ENCODE measurements around the gene ESRRG.
"Not testable (repeated sequence)": the region's sequence is repeated elsewhere in the genome, so short reads cannot be mapped to it uniquely, and the experiment has no call there.

ESRRG gene

DNA sequence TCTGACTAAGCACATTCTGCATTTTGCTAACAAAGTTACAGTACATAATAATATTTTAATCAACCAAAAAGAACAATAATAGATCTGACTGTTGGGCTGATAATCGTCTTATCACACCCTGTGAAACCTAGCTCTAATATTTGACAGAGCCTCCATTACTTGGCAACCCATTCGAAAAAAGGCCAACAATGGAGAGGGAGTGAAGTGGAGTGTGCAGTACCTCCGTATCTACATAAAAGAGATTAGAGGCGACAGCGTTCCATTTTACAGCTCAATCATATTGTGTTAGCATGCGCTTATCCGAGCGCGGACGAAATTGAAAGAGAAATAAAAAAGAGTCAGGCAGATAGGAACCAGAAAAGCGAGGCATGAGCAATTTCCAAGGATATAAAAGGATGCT lies 162.7 kb downstream of the ESRRG start:
- no peak for DNase-seq

DNA sequence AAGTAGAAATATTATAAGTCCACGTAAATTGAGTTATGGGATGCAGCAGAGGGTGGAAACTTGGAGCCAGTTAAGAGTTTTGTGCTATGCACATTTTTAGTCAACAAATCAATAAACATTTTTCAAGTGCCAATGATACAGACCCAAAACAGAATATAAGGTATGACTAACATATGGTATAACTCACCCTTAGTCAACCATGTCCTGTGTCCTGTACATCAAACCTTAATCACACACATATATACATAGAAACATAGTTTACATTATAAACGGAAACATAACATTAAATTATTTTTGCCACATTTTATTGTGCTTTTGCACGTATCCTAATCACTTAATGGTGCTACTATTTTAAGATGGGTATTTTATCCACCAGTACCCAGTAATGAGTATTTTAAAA lies 163.9 kb downstream of the ESRRG start:
- no peak for DNase-seq

DNA sequence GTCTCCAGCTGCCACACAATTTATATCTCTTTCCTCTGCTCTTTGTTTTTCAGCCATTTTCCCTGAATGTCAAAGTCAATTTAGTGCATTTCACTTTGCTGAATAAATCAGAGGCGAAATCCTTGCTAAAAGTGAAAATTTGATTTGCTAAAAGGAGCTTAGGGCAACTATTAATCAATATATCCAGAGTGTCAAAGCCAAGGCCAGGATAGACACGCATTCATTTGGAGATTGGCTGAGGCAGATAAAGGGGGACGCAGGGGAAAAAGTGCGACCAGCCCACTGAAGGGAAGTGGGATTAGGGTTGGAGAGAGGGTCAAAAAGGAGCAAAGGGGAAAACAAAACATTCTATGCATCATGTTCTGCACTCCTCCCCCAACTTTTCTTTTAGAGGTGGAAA lies 167.6 kb downstream of the ESRRG start:
- DNase-seq: no peak

DNA sequence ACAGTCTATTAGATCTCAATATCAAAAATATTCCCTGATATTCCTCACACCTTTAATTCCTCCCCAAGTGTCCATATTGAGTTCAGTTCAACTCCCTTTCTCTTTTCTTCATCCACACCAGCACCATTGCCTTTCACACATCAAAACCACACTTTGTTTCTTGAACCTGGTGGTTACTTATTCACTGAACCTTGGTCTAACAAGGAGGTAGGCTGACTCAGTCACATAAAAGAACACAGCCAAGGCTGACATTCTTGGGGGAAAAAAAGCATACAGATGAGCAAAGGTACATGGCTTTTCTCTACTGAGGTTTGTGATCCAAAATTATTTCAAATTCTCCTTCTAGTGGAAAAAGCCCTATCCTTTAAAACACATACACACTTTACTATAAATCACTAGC lies 168.3 kb downstream of the ESRRG start:
- no peak for DNase-seq

DNA sequence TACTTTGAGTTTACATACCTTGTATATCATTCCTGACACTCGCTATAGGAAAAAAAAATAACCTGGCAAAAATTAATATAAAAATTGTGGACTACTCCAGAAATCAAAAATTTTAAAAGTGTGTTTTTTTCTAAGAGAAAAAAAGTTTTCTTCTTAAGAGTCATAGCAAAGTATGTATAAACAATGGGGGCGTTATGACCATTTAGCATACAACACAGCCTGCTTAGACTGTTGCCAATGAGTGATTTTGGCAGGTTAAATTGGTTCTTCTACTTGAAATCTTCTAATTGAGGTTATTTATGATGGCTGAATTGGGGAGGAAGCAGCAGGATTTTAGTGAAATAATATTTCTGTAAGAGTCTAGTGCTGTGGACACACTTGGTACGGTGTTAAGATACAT lies 169.5 kb downstream of the ESRRG start:
- no peak for DNase-seq

DNA sequence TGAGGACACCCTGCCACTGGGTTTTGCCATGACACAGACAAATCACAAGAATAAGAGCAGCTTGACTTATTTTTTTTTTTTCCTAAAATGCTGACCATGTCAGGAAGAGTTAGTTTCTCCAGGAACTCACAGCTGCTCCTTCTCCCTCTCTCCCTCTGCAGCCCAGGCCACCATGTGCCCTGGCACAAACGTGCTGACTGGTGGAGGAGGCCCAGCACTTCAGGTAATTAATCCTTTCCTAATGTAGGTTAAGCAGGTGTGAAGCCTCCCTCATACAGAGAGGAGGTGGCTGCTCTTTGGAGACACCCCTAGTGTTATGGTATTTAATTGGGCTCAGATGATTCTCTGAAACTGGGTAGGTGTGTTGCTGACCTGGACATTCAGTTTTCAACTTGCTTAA lies 170.2 kb downstream of the ESRRG start:
- DNase-seq: no peak

DNA sequence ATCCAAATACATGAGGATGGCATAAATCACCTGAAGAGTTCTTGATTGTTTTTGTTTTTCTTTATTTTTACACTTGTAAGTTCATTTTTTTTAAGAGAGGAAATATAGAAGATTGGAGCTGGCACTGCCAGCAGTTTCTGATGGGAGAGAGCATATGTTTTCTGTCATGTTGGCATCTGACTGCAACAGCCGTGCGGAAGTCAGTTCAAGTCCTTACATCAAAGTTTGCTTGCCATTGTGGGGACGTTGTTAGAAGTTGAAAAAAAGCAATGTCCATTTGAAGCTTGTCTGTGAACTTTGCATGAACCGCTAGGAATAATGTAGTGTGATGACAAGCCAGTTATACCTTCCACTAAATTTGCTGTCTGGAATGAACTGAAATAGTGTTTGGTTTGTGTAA lies 173.4 kb downstream of the ESRRG start:
- DNase-seq: no peak

DNA sequence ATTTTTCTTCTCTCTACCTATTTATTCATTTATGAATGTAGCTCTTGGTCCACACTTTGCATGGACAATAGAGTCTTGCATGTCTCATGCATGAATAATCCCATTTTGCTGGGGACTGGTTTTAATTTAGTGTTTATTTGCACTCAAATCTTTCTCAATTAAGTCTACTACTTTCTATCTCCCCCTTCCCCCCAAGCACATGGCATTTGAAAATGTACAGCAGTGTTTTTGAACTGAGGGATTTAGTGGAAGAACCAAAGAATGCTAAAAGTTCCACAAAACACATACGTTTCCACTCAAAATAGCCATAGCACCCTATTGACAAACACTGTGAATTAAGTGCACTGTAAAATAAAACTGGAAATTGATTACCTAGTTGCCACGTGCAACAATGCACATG lies 180.5 kb downstream of the ESRRG start:
- DNase-seq: no peak

DNA sequence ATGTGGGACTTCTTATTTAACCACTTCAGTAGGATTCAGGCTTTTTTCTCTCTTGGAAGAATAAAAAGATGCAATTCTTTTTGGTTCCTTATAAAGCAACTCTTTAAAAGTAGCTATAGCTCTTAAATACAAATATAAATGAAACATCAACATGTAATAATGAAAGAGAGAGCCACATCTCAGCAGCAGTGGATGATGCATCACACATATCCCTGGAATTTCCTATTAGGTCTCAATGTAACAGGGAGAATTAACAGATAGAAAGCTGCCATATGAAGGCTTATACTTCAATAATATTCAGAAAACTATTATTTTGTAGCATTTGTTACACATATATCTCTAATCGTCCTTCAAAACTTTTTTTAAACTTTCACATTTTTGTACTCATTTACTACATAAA lies 181.0 kb downstream of the ESRRG start:
- no peak for DNase-seq

DNA sequence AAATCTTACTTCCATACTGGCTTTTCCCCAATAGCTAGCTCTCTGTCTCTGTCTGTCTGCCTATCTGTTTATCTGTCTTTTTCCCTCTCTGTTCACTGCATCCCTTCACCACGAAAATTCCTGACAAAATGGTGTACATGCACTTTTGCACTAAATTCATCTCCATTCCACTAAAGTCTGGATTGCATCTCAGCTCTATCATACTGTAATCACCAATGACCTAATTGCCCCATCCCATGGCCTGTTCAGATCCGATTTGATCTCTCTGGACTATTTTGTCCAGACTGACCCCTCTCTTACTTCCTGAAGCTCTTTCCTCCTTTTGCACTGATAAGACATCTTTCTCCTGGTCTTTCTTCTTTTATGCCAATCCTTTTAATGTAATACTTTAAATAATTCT lies 187.5 kb downstream of the ESRRG start:
- no peak for DNase-seq

DNA sequence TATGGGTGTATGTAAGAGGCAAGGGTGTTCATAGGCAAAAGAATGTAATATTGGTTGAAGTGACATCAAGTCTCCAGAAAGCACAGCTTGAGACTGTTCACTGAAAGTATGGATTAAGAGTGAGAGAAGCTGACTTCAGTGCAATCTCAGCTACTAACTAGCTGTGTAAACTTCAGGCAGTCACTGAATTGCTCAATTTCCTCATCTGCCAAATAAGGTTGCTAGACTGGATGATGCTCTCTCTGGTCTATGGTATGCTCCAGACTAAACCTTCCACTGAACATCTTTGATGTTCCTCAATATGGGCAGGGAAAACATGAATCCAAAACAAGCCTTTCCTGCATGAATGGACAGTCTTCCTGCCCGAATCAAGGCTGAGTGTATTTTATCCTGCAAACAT lies 188.2 kb downstream of the ESRRG start:
- no peak for DNase-seq

DNA sequence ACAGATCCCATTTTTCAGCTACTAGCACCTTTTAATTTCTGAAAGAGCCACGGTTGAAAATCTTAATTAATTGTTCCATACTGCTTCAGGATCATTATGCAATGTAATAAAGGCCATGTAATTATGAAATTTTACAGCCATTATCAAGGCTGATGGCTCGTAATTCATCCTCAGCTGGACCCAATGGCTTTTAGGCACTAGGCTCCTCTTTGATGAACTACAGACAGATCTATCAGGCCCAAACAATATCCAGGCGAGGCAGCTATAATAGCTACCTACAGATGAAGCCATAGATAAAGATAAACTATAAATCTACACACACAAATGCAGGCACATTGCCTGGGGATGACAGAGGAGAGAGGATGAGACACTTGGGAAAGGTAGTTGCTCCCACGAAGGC lies 189.5 kb downstream of the ESRRG start:
- DNase-seq: no peak

DNA sequence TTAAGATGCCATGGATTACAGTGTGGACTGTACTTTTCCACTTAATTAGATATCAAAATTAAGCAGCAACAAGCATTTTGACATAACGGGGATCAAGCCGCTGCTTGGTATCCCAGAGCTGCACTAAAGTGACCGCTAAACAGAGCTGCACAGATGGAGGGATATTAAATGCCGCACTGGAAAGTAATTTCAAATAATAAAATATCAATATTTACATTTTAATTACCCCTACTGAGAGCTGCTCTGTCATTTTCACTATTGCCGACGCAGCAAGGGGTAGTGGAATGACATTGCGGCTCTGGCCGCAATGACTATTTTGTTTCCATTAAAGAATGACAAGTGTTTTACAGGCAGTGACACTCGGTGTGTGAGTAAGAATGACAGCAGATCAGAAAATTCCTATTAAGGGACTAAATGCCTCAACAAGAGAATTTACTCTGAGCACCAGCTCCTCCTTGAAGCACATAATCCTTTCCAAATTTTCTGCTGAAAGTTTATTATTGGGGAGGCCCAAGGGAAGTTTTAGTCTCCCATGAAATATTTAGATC lies 190.9 kb downstream of the ESRRG start:
- DNase-seq: no peak

DNA sequence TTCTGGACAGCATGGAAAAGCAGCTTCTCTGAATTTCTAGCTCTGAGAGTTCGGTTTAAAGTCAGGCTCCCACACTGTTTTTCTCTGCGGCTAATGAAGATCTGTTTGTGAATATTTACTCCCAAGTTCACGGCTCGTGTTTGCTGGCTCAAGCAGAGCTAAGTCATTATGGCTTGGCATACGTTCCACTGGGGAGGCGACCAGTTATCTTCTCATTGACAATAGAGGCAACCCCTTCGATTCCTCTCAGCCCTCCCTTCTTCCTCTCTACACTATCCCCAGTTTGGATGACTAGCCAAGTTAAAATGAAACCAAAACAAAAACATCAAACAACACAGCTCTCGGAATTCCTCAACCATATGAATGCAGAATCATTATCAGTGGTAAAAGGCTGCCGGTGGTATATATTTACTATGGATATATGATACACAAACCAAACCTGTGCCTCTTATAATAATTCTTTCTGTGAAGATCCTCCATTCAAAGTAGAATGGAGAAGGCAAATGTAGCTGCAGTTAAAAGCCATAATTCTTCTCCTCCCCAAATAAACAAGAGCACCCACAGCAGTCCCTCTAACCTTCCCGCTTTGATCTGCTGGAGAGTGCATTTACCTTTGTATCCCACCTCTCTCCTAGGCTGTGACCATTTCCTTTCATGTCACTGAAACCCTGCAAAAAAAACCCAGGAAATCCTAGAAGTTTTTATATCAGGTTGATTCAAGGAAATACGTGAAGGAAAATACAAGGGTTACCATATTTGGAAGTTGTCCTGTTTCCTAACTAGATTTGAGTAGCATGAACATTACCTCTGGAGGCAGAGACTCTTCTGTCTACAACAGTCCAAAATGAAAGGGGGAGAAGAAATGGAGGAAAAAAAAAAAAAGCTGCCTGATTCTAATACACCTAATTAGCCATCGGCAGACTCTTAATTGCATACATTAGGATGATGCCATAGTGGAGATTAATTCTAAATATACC lies 191.7 kb downstream of the ESRRG start:
- no peak for DNase-seq

DNA sequence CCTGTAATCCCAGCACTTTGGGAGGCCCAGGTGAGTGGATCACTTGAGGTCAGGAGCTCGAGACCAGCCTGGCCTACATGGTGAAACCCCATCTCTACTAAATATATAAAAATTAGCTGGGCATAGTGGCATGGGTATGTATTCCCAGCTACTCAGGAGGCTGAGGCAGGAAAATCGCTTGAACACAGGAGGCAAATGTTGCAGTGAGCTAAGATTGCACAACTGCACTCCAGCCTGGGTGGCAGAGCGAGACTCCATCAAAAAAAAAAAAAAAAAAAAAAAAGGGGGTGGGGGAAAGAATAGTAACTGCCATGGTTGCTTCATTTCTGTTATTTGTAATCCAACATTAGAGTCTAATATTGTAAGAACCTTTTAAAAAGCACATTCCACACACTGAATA lies 193.4 kb downstream of the ESRRG start:
- not testable (repeated sequence) for DNase-seq

DNA sequence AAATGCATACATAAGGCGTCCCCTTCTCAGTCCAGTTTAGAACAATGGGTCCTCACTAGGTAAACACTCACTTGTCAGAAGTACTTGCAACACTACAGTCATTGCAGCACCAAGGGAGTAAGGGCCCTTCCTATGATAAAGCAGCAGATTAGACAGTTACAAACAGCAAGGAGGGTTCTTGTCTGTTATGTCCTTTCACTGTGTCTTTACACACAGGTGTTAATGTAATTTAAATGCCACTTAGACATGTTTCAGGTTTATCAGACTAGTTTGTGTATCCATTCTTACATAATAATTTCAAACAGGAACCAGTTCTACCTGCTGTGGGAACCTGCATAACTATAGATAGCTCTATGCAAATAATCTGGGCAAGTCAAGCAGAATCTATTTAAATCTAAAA lies 194.4 kb downstream of the ESRRG start:
- no peak for DNase-seq

DNA sequence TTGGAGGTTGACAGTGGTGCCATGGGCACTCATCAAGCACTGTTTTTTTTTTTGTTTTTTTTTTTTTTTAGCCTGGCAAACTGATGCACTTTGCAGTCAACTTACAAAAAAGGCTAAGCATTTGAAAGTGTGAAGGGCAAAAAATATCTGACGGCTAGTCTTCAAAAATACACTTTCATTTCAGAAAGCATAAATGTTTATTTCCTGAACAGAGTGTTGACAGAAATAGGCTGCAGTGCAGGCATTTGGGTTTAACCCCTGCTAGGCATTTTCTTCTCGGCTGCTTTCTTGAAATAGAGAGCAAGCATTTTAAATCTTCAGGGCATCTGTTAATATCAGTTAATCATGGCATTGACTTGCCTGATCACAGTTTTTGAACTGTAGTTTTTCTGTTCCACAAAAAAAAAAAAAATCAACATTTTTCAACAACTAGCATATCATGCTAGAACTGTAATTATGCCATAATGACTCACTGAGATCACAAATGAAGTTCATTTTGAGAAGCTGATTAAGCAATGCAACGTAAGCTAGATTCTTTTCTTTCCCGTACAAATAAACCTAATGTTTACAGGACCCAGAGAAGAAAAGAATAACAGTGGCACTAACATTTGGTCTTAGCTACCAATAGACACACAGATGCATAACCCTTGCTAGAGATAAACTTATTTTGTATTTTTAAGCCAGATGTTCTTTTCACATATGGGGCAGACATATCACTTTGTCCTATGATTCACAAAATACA lies 199.6 kb downstream of the ESRRG start:
- DNase-seq: no peak

DNA sequence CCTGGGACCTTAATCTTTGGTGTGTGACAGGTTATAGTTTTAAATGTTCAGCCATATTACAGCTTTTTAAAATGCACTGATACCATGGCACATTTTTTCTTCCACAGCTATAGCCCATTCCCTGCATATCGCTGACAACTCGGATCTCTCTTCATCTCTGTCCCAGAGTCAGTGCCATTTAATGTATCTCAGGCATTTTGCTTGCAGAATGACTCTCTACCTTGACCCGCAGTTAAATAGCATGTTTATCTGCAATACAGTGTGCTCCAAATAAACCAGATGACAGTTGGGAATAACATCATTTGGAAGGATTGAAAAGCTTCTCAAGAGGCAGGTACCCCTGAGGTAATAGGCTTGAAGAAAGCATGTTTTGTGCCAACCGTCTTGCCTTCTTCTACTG lies 200.2 kb downstream of the ESRRG start:
- no peak for DNase-seq

DNA sequence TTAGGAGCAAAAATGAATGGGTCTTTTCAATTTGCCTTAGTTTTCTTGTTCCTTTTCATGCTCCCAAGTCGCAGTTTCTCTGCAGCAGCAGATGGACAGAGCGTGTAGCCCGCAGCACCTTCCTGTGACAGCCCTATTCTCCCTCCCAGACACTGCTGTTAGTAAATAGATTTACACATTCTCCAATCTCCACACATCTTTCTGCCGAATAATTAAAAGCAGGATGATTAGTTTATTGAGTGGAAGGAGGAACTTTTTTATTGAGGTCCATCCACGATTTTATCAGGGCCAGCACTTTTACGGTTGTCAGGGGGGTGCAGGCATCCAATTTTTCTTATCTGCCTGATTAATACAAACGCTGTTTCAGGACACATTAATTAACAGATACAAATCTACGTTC lies 201.8 kb downstream of the ESRRG start:
- DNase-seq: no peak

DNA sequence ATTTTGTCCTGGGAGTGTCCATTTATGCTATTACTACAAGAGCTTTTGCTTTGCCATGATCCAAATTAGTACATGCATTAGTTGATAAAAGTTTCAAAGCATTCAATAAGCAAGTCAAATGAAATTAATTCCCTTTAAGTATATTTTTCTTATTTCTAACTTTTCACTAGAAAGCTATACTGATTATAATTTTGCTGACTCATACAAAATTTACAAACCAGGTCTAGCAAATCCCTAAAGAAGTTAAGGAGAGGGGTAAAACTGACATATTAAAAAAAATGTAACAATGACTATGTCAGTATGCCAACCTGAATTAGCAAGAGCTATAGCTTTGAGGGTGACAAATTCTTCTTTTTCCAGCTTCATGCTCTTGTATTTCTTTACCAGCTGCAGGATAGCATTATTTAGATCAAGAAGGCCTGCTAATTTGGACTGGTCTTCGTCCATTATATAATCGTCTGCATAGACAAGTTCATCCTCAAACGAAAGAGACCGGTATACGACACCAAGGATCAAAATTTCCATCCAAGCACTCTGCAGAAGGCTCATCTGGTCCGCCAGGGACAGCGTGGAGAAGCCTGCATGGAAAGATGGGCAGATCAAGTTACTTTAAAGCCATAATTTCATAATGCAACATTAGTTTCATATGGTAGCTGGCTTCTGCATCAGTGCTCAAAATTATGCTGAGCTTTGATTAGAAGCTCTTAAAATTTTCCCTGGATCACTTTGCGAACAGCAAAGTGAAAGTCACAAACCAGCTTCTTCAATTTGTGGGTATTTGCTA lies 204.2 kb downstream of the ESRRG start:
- no peak for DNase-seq

DNA sequence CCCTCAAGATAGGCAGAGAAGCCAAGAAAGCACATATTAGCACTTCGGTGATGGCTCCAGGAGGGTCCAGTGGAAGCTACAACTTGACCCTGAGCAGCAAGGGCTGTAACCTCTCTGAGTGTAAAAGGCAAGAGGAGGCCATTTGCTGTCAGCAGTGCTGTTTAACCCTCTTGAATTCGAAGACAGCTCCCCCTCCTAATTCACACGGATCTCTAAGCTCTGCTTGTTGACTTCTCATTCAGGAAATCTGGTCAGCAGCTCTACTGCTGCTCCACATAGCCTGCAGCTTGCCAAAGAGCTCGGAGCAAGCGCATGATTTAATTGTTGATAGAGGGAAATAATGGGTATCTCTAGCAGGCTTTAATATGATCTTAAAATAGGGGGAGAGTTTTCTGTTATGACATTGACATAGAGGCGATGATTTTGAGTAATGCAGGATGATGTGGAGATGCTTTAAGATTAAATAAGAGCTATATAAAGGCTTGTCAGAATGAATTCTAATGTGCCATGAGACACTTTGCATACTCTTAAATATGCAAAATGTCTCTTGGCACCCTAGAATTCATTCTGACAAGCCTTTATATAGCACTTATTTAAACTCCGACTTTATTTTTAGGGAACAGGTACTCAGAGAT lies 220.6 kb downstream of the ESRRG start:
- no peak for DNase-seq

DNA sequence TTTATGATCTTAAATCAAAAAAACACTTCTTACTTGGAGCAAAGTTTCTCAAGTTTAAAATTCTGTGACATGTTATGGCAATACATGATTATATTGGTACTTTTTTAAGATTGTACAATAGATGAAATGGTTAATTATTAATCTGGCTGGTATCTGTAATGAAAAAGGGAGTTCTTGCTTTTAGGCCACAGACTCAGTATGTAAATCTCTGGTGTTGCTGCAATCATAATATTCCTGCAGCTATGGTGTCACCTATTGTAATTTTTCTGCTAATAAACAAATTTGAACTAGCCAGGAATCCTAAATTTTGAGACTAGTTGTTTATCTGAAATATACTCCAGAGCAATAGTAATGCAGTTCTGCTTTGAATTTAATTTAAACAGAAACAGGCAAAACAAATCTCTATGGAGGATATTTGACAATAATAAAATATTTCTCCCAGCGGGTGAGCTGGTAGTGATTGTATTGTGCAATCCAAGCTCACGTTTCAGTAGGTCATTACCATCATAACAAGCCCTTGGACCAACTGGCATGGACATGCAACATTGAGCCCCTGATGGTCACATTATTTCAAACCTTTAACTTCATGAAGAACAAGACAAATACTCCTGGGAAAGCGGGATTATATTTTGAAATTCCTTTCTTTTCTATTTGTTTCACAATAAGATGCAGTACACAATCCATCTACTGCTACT lies 222.8 kb downstream of the ESRRG start:
- no peak for DNase-seq

Measured in effector CD8-positive, alpha-beta T cell (primary cell).